SKM-1 (cell line): Measurements from ENCODE around the gene EXOC1L.
"Not testable (repeated sequence)": the region's sequence is repeated elsewhere in the genome, so short reads cannot be mapped to it uniquely, and the experiment has no call there.

Source experiments
- DNase-seq: peaks from one replicate; lab custom pipeline; 2025; ENCODE audit not compliant: unreplicated experiment; lab: John Stamatoyannopoulos, UW

The EXOC1L gene

GRCh38 chr4:55837903-55838302 lies 18.3 kb downstream of the EXOC1L start:
- DNase-seq: no peak

- DNase-seq: no peak
These were observed 18.8 kb downstream of the EXOC1L start for GRCh38 chr4:55838356-55838755.

GRCh38 chr4:55838952-55839351 lies 19.4 kb downstream of the EXOC1L start:
- DNase-seq: no peak

DNA sequence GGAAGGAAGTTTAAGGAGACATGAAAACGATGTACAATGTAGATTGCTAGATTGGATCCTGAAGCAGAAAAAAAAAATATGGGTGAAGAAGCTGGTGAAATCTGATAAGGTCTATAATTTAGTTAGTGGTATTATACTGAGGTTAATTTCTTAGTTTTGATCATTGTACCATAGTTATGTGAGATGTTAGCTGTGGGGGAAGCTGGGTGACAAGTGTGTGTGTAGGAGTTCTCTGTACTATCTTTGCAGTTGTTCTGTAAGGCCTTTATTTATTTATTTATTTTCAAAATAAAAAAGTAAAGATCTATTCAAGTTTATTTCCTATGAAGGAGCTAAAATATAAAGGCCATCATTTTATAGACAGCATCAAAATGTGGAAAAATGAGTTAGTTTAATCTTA lies 21.4 kb downstream of the EXOC1L start:
- DNase-seq: no peak

GRCh38 chr4:55841373-55842239 lies 22.0 kb downstream of the EXOC1L start:
- DNase-seq: not testable (repeated sequence)

DNA sequence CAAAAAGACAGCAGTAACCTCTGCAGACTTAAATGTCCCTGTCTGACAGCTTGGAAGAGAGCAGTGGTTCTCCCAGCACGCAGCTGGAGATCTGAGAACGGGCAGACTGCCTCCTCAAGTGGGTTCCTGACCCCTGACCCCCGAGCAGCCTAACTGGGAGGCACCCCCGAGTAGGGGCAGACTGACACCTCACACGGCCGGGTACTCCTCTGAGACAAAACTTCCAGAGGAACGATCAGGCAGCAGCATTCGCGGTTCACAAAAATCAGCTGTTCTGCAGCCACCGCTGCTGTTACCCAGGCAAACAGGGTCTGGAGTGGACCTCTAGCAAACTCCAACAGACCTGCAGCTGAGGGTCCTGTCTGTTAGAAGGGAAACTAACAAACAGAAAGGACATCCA lies 22.7 kb downstream of the EXOC1L start:
- DNase-seq: not testable (repeated sequence)

GRCh38 chr4:55849724-55850123 lies 30.1 kb downstream of the EXOC1L start:
- DNase-seq: no peak

GRCh38 chr4:55851885-55852284 lies 32.3 kb downstream of the EXOC1L start:
- no peak for DNase-seq

DNA sequence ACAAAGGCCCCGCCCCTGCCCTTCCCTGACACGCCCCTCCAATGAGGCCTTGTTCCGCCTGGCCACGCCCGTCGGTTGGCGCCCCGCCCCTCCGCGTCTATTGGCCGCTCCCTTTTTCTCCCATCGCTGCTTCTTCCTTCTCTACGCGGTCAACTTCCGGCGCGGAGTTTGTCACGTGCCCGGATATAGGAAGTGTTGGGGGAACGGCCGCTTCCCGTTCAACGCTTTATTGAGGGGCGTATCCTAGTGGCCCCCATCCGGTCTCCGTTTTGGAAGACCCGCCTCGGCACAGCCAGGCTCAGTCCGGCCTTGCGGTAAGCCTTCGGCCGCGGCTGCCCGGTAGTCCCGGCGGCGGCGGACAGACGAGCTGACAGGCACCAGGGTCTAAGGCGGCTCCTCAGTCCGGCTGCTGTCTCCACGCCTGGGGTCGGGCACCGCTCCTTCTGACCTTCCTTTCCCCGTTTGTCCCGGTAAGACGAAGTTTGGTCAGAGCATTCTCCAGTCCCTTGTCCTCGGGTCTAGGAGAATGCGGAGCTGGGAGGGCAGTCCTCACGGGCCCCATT lies 34.0 kb downstream of the EXOC1L start, which contains the start of gene EXOC1:
EXOC1 (plus strand) TSS at position 165 of the 563 bp plus-strand sequence. CDS start 4,676 bp downstream, outside the sequence.
- DNase-seq: peak; percentile 84

GRCh38 chr4:55854129-55854528 lies 34.5 kb downstream of the EXOC1L start:
- DNase-seq: no peak

GRCh38 chr4:55857586-55857985 lies 38.0 kb downstream of the EXOC1L start:
- no peak for DNase-seq

DNA sequence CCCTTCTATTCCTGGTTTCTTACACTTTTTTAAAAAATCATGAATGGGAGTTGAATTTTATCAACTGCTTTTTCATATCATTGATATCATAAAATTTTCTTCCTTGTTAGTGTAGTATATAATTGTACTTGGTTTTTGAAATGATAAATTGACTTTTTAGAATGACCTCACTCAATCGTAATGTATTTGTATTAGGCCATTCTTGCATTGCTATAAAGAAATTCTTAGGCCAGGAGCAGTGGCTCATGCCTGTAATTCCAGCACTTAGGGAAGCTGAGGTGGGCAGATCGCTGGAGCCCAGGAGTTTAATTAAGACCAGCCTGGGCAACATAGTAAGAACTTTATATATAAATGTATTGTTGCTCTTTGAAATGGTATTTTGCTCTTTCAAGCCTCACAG lies 40.1 kb downstream of the EXOC1L start:
- no peak for DNase-seq

GRCh38 chr4:55864577-55865223 lies 45.1 kb downstream of the EXOC1L start:
- DNase-seq: no peak

GRCh38 chr4:55865228-55865806 lies 45.7 kb downstream of the EXOC1L start:
- DNase-seq: no peak

DNA sequence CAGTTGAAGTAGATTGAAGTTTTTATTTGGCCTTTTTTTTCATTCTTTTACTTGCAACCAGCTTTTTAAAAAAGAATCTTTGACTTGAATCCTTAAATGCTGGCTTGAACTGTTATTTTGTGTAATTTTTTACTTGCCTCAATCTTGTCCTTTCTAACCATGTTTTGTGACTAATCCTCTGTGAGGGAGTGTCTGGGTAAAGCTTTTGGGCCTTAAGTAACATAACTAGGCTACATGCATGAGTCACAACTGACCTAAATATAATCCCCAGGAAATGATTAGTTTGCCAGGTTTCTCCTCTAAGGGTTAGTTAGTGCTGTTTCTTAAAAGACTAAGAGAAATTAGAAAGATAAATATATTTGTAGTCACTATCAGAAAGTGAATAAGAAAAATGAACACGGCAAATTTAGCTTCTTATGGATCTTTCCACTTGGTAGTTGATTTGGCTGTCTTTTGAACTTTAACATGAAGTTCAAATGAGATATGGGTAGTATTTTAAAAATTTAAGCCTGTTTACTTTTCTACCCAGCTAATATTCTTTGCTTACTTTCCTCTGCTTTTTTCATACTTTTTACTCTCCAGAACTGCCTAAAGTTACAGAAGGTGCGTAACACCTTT lies 46.8 kb downstream of the EXOC1L start:
- DNase-seq: peak; percentile 30

- DNase-seq: peak; percentile 6
These were observed 47.5 kb downstream of the EXOC1L start for GRCh38 chr4:55866973-55867574.

DNA sequence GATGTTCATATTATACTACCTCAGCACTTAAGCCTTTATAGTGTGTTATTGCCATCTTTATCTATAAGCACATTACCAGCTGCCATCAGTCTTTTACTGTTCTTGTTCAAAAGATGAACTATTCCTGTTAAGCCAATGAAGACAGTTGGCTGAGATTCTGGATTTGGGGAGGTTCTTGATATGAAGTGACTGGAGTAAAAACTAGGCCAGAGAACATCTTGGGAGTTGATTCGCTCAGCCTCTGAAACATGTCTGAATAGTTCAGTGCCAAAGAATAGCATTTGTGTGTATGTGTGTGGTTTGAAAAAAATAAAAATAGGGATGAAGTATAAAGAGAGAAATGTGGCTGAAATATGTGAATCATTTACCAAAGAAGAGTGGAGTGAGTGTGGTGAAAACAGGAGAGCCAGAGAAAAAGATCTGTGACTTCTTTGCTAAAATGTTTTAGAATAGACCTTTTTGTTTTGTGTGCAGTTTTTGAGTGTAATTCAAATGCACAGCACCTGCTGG lies 49.0 kb downstream of the EXOC1L start:
- DNase-seq: no peak

DNA sequence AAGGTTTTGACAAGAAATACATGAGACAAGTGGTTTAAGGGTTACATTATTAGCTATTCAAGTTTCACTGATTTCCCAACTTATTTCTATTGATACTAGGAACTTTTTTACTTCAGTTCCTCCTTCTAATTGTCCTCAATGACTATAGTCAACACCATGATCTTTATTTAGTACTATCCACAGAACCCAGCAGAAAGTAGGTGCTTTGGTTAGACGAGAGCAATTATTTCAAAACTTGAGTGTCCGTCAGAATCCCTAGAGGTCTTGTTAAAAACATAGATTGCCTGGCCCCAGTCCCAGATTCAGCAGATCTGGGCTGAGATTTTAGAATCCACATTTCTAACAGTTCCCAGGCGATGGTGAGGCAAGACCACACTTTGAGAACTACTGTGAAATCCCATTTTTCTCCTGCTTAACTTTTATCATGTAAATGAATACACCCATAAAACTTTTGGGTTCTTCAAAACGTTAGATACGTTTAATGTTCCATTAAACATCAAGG lies 51.8 kb downstream of the EXOC1L start:
- DNase-seq: no peak

- no peak for DNase-seq
These were observed 55.2 kb downstream of the EXOC1L start for GRCh38 chr4:55874831-55875230.

- no peak for DNase-seq
These were observed 56.8 kb downstream of the EXOC1L start for GRCh38 chr4:55876387-55876786.
